Upper lobe of left lung (tissue), 6 donors: ENCODE measurements around the gene KLHL29. TPM values are rescaled to one million over a fixed set of nuclear protein-coding genes. Genes with fewer than 3 reads are reported as not detected.

Source experiments
- ATAC-seq, 2 donors: fragments of 200-7000 bp; cut with Tn5 transposase; one replicate each; pipeline ENCODE4 v1.9.1; 2022; ENCODE audit warnings: mild to moderate bottlenecking in 2 of 2, moderate library complexity in 2 of 2; ENCODE audit not compliant: low FRiP score in 2 of 2
- DNase-seq, 2 donors: peaks; one replicate each; pipeline ENCODE4 v3.0.0-alpha.2; 2019 to 2020
- H3K27ac ChIP-seq, 4 donors: fragments of 200-600 bp; sonication (generic); one replicate each; pipeline ENCODE4 v1.5.1; 2016 to 2019
- H3K27me3 ChIP-seq, 4 donors: fragments of 200-600 bp; sonication (generic); one replicate each; pipeline ENCODE4 v1.5.1; 2017 to 2019
- H3K36me3 ChIP-seq, 4 donors: fragments of 200-600 bp; sonication (generic); one replicate each; pipeline ENCODE4 v1.5.1; 2016 to 2019
- H3K4me1 ChIP-seq, 4 donors: fragments of 200-600 bp; sonication (generic); one replicate each; pipeline ENCODE4 v1.5.1; 2018 to 2019
- H3K4me3 ChIP-seq, 4 donors: fragments of 200-600 bp; sonication (generic); one replicate each; pipeline ENCODE4 v1.5.1; 2017 to 2019; ENCODE audit warnings: mild to moderate bottlenecking in 2 of 4, moderate library complexity in 1 of 4
- H3K9me3 ChIP-seq, 4 donors: fragments of 200-600 bp; sonication (generic); one replicate each; pipeline ENCODE4 v1.5.1; 2018 to 2019
- CTCF ChIP-seq, 6 experiments: fragments of 450-650 bp in 4 of 6; fragments of 200-600 bp in 2 of 6; sonication (generic) in 2 of 6; IDR thresholded peaks; one replicate each; pipeline ENCODE4 v1.5.1; 2016 to 2019; ENCODE audit warnings: antibody characterized with exemption in 6 of 6
- EP300 ChIP-seq, 4 donors: sonication (generic); formaldehyde crosslinking; IDR thresholded peaks; one replicate each; pipeline ENCODE4 v1.5.1; 2017; ENCODE audit warnings: antibody characterized with exemption in 4 of 4, control low read depth in 2 of 4
- POLR2A ChIP-seq, 4 donors: fragments of 450-650 bp; IDR thresholded peaks; one replicate each; pipeline ENCODE4 v1.5.1; 2016 to 2017; ENCODE audit warnings: antibody characterized with exemption in 4 of 4, mild to moderate bottlenecking in 2 of 4
- POLR2AphosphoS5 ChIP-seq, 2 donors: sonication (generic); formaldehyde crosslinking; IDR thresholded peaks; one replicate each; pipeline ENCODE4 v1.5.1; 2017; ENCODE audit warnings: antibody characterized with exemption in 2 of 2
- WGBS, 2 donors: methylation state at CpG; one replicate each; pipeline ENCODE4 v1.1.5; 2017 to 2018; 5-methylcytosine and 5-hydroxymethylcytosine counted together
- total RNA-seq, 6 donors: library from RNA; depleted of rRNA in 4 of 6; stranded (reverse); fragments of >200 nt in 4 of 6; gene quantifications; one replicate each; pipeline versions ENCODE4 v1.1.0 to v1.2.1, GENCODE V29; 2016 to 2021
- donor health status: DM: no; HTN: no; CAD: no; lungs with moderate emphysema.
- donor health status: DM: no; HTN: yes; CAD: no; lungs with severe emphysema.

The KLHL29 gene
- total RNA-seq, 6 donors from 2014 or later = 8.6 to 34.4 (median 18.2) TPM

GRCh38 chr2:23563673-23564614 is 179.0 kb downstream of the KLHL29 start:
- peak overlapping the region; percentile 35 to 80 (median 37) for H3K27ac ChIP-seq
- WGBS, 2 donors = 58 to 70% methylated on average over 18 to 22 of the region's 22 CpGs
- no peaks in the 10 kb centered on the region for H3K27me3 ChIP-seq
- H3K4me3 ChIP-seq = no peak overlapping the region
- H3K9me3 ChIP-seq = no peaks in the 10 kb centered on the region
- peaks cover 0 to 3% (median 0%) of the 10 kb centered on the region in 4 donors for H3K36me3 ChIP-seq
- DNase-seq = peak; percentile 27 to 87
- TF ChIP-seq POLR2AphosphoS5 (IDR thresholded peaks at IDR 0.05) (peak in 1 of 2 donors; percentile 42), EP300 (IDR thresholded peaks at IDR 0.05) (no peak), POLR2A (IDR thresholded peaks at IDR 0.05) (no peak), CTCF (IDR thresholded peaks at IDR 0.05) (no peak)
- peaks cover 3 to 28% (median 14%) of the 10 kb centered on the region in 4 donors for H3K4me1 ChIP-seq
- ATAC-seq = peak; percentile 7 to 40

- peaks cover 3 to 29% (median 17%) of the 10 kb centered on the region in 4 donors for H3K4me1 ChIP-seq
- ATAC-seq (peak in 1 of 2 donors; percentile 36), DNase-seq (no peak)
- no peak overlapping the region for H3K4me3 ChIP-seq
- H3K9me3 ChIP-seq = no peaks in the 10 kb centered on the region
- peaks cover 0 to 3% (median 0%) of the 10 kb centered on the region in 4 donors for H3K36me3 ChIP-seq
- TF ChIP-seq POLR2AphosphoS5 (IDR thresholded peaks at IDR 0.05) = no peak
- no peaks in the 10 kb centered on the region for H3K27me3 ChIP-seq
- H3K27ac ChIP-seq = peak overlapping the region; percentile 35 to 80 (median 37)
- 69% methylated on average over 8 of the region's 8 CpGs; no CpG with 5 or more reads in 1 of the 2 donors for WGBS, 2 donors
Measured at GRCh38 chr2:23564615-23564960, 179.6 kb downstream of the KLHL29 start.

- Histone ChIP-seq H3K27me3 (no peaks in the 10 kb centered on the region), H3K27ac (peak overlapping the region in 3 of 4 donors; percentile 49 to 80 (median 69)), H3K4me3 (no peak overlapping the region), H3K36me3 (peaks cover 0 to 3% (median 0%) of the 10 kb centered on the region in 4 donors), H3K9me3 (no peaks in the 10 kb centered on the region), H3K4me1 (peaks cover 6 to 29% (median 19%) of the 10 kb centered on the region in 4 donors)
- WGBS, 2 donors = 95 to 99% methylated on average over 4 to 9 of the region's 9 CpGs
- DNase-seq (no peak), ATAC-seq (no peak)
- TF ChIP-seq POLR2A (IDR thresholded peaks at IDR 0.05) (no peak), EP300 (IDR thresholded peaks at IDR 0.05) (no peak), CTCF (IDR thresholded peaks at IDR 0.05) (no peak), POLR2AphosphoS5 (IDR thresholded peaks at IDR 0.05) (no peak)
Measured at GRCh38 chr2:23565374-23565773, 180.4 kb downstream of the KLHL29 start.

- Histone ChIP-seq H3K4me3 (no peak overlapping the region), H3K27ac (peak overlapping the region in 3 of 4 donors; percentile 49 to 80 (median 69)), H3K9me3 (no peaks in the 10 kb centered on the region), H3K36me3 (peaks cover 0 to 3% (median 0%) of the 10 kb centered on the region in 4 donors), H3K27me3 (no peaks in the 10 kb centered on the region), H3K4me1 (peaks cover 6 to 29% (median 19%) of the 10 kb centered on the region in 4 donors)
- 54 to 86% methylated on average over 2 to 5 of the region's 6 CpGs for WGBS, 2 donors
- no peak for TF ChIP-seq EP300 (IDR thresholded peaks at IDR 0.05)
- no peak for TF ChIP-seq POLR2AphosphoS5 (IDR thresholded peaks at IDR 0.05)
- TF ChIP-seq CTCF (IDR thresholded peaks at IDR 0.05) = no peak
- no peak for TF ChIP-seq POLR2A (IDR thresholded peaks at IDR 0.05)
- ATAC-seq (no peak), DNase-seq (no peak)
Measured at GRCh38 chr2:23565814-23566213, 180.8 kb downstream of the KLHL29 start.
